Coronary artery (tissue), 2 donors: ENCODE measurements around the gene SLAIN2.
A peak's percentile ranks its signal among the peaks of the same experiment; 100 is the strongest.

Experiments used
- DNase-seq: peaks from one replicate; pipeline ENCODE4 v3.0.0-alpha.2; 2017; ENCODE audit warnings: low spot score
- H3K27ac ChIP-seq, 2 donors: fragments of 200-600 bp; sonication (generic); one replicate each; pipeline ENCODE4 v1.5.1; 2016 to 2019
- H3K4me3 ChIP-seq: fragments of 200-600 bp; sonication (generic); 2 replicates; pipeline ENCODE4 v1.5.1; 2016; ENCODE audit warnings: mild to moderate bottlenecking, moderate library complexity
- CTCF ChIP-seq: fragments of 200-600 bp; sonication (generic); IDR thresholded peaks from one replicate; pipeline ENCODE4 v1.5.1; 2019; ENCODE audit warnings: antibody characterized with exemption

SLAIN2 gene

GRCh38 chr4:48341776-48342605 is 662 bp downstream of the SLAIN2 start:
- no peak for TF ChIP-seq CTCF
- Histone ChIP-seq H3K4me3 (peak overlapping the region; percentile 91), H3K27ac (peak overlapping the region; percentile 96 to 97)
- peak; percentile 84 for DNase-seq

- H3K27ac ChIP-seq = peak overlapping the region; percentile 96 to 97
- peak overlapping the region; percentile 91 for H3K4me3 ChIP-seq
- DNase-seq = no peak
- no peak for TF ChIP-seq CTCF
Measured at GRCh38 chr4:48342606-48342880, 1.2 kb downstream of the SLAIN2 start.

GRCh38 chr4:48343035-48343434 is 1.7 kb downstream of the SLAIN2 start:
- DNase-seq = no peak
- H3K27ac ChIP-seq = no peak overlapping the region
- TF ChIP-seq CTCF = no peak
- H3K4me3 ChIP-seq = peak overlapping the region; percentile 91

- peak overlapping the region; percentile 91 for H3K4me3 ChIP-seq
- H3K27ac ChIP-seq = no peak overlapping the region
- DNase-seq = no peak
- no peak for TF ChIP-seq CTCF
Measured at GRCh38 chr4:48343551-48343950, 2.2 kb downstream of the SLAIN2 start.

- no peak for DNase-seq
- TF ChIP-seq CTCF = no peak
- no peak overlapping the region for H3K27ac ChIP-seq
- no peak overlapping the region for H3K4me3 ChIP-seq
Measured at GRCh38 chr4:48345542-48345941, 4.2 kb downstream of the SLAIN2 start.

- no peak for DNase-seq
- H3K4me3 ChIP-seq = no peak overlapping the region
- TF ChIP-seq CTCF = no peak
- H3K27ac ChIP-seq = no peak overlapping the region
Measured at GRCh38 chr4:48346594-48346993, 5.3 kb downstream of the SLAIN2 start.

GRCh38 chr4:48347282-48347921 is 6.1 kb downstream of the SLAIN2 start:
- no peak for DNase-seq
- Histone ChIP-seq H3K4me3 (no peak overlapping the region), H3K27ac (no peak overlapping the region)
- no peak for TF ChIP-seq CTCF
